K562 (cell line): Measurements from ENCODE around the gene TENM3. TPM values are rescaled to one million over a fixed set of nuclear protein-coding genes. Genes with fewer than 3 reads are reported as not detected.

ENCODE experiments used
- ATAC-seq: fragments of 200-7000 bp; cut with Tn5 transposase; 3 replicates; pipeline ENCODE4 v1.9.1; 2020; ENCODE audit warnings: moderate library complexity
- BruUV-seq: library from RNA; stranded (reverse); fragments of 400-500 nt; replicated peaks from 2 replicates; lab custom pipeline; 2021; lab: Mats Ljungman, UMichigan
- CTCF ChIA-PET: fragments of 300-600 bp; formaldehyde crosslinking; extraction: SDS; loops from one replicate; lab custom pipeline; 2021; ENCODE audit warnings: low intra/inter-chr PET ratio; lab: Yijun Ruan, JAX
- POLR2A ChIA-PET: fragments of 300-600, 350-650 bp; sonication (Branson Sonifier 250); formaldehyde crosslinking; extraction: SDS; loops from one replicate; lab custom pipeline; 2021; ENCODE audit warnings: antibody characterized with exemption, inconsistent platforms; lab: Yijun Ruan, JAX
- DNase-seq, 4 experiments: peaks; one replicate each; pipeline versions ENCODE4 v3.0.0 to v3.0.0-alpha.2; 2011 to 2018; ENCODE audit warnings: low spot score in 3 of 4, mixed read lengths in 3 of 4; ENCODE audit errors: extremely low read depth in 1 of 4
- FAIRE-seq: peaks from 2 replicates; lab custom pipeline; 2011; peaks lifted over from hg19 to GRCh38; lab: Jason Lieb, UNC
- H2AFZ ChIP-seq: 2 replicates; pipeline ENCODE4 v1.6.0; 2011; ENCODE audit warnings: low read depth, low read length, control low read depth, inconsistent platforms
- H3K27ac ChIP-seq: fragments of 200-600 bp; 3 replicates; pipeline ENCODE4 v1.8.0; 2011; ENCODE audit warnings: low read depth, mild to moderate bottlenecking, control low read depth, inconsistent platforms, low read length, moderate library complexity, mixed read lengths; ENCODE audit errors: extremely low read depth
- H3K27me3 ChIP-seq, 2 experiments: fragments of 300-600 bp in 1 of 2; 2 replicates in 1 of 2; 3 replicates in 1 of 2; pipeline versions ENCODE4 v1.6.0 to v1.8.0; 2011; ENCODE audit warnings: inconsistent platforms in 2 of 2, low read length in 2 of 2, mild to moderate bottlenecking in 1 of 2, mixed read lengths in 1 of 2, moderate library complexity in 1 of 2; ENCODE audit not compliant: control insufficient read depth in 2 of 2, insufficient read depth in 2 of 2
- H3K36me3 ChIP-seq: fragments of 300-600 bp; 3 replicates; pipeline ENCODE4 v1.8.0; 2011; ENCODE audit warnings: mild to moderate bottlenecking, low read length, inconsistent platforms; ENCODE audit not compliant: control insufficient read depth, insufficient read depth
- H3K4me1 ChIP-seq, 2 experiments: fragments of 200-600 bp in 1 of 2; replicated peaks in 1 of 2; 2 replicates in 1 of 2; 3 replicates in 1 of 2; pipeline versions ENCODE4 v1.5.1 to v1.8.0; 2011; ENCODE audit warnings: inconsistent platforms in 2 of 2, low read length in 2 of 2, mild to moderate bottlenecking in 1 of 2, mixed read lengths in 1 of 2, moderate library complexity in 1 of 2; ENCODE audit not compliant: control insufficient read depth in 2 of 2, insufficient read depth in 2 of 2
- H3K4me2 ChIP-seq: 2 replicates; pipeline ENCODE4 v1.6.1; 2011; ENCODE audit warnings: low read length, control low read depth, inconsistent platforms, mixed read lengths; ENCODE audit not compliant: insufficient read depth
- H3K4me3 ChIP-seq: fragments of 200-600 bp; sonication (generic), shearing (Covaris generic); 2 replicates; pipeline ENCODE4 v1.5.1; 2016; ENCODE audit warnings: control low read depth, inconsistent platforms
- H3K79me2 ChIP-seq: fragments of 200-600 bp; 3 replicates; pipeline ENCODE4 v1.8.0; 2011; ENCODE audit warnings: low read length, inconsistent platforms; ENCODE audit not compliant: control insufficient read depth, insufficient read depth
- H3K9ac ChIP-seq, 2 experiments: 2 replicates each; pipeline versions ENCODE4 v1.6.0 to v1.6.1; 2011; ENCODE audit warnings: low read depth in 2 of 2, low read length in 2 of 2, control low read depth in 1 of 2, inconsistent platforms in 1 of 2, mild to moderate bottlenecking in 1 of 2, mixed read lengths in 1 of 2; ENCODE audit not compliant: insufficient read depth in 1 of 2
- H3K9me1 ChIP-seq: one replicate; pipeline ENCODE4 v1.6.0; 2011; ENCODE audit warnings: inconsistent platforms, mild to moderate bottlenecking, low read length, moderate library complexity; ENCODE audit not compliant: control insufficient read depth, insufficient read depth
- H3K9me3 ChIP-seq: replicated peaks from 2 replicates; pipeline ENCODE4 v1.5.1; 2011; ENCODE audit warnings: low read depth, low read length, inconsistent platforms; ENCODE audit not compliant: control insufficient read depth, insufficient read depth
- H4K20me1 ChIP-seq: replicated peaks from 2 replicates; pipeline ENCODE4 v1.6.1; 2011; ENCODE audit warnings: low read length, inconsistent platforms, mixed read lengths; ENCODE audit not compliant: control insufficient read depth, insufficient read depth
- E2F3 ChIP-seq: fragments of 250-450 bp; sonication (Bioruptor Pico); IDR thresholded peaks from 2 replicates; pipeline ENCODE4 v1.4.0; 2020; ENCODE audit warnings: mild to moderate bottlenecking
- ELF2 ChIP-seq: fragments of 250-450 bp; sonication (Bioruptor Pico); IDR thresholded peaks from 2 replicates; pipeline ENCODE4 v1.5.0; 2021; ENCODE audit warnings: mild to moderate bottlenecking
- ESRRB ChIP-seq: fragments of 250-450 bp; sonication (Bioruptor Pico); IDR thresholded peaks from 2 replicates; pipeline ENCODE4 v1.5.0; 2020; ENCODE audit warnings: mild to moderate bottlenecking, moderate library complexity, borderline replicate concordance
- EWSR1 ChIP-seq: fragments of 450-650 bp; IDR thresholded peaks from 2 replicates; pipeline ENCODE4 v1.6.1; 2018; ENCODE audit warnings: borderline replicate concordance, mild to moderate bottlenecking, low read depth, moderate library complexity; ENCODE audit not compliant: partially characterized antibody
- MTA1 ChIP-seq: fragments of 450-650 bp; IDR thresholded peaks from 2 replicates; pipeline ENCODE4 v1.6.1; 2017; ENCODE audit warnings: borderline replicate concordance
- PTBP1 ChIP-seq: fragments of 200-400 bp; formaldehyde crosslinking; IDR thresholded peaks from 2 replicates; pipeline ENCODE4 v1.6.1; 2017; ENCODE audit warnings: low read depth, low read length
- RFX1 ChIP-seq: fragments of 450-650 bp; IDR thresholded peaks from 2 replicates; pipeline ENCODE4 v1.6.1; 2016; ENCODE audit warnings: mild to moderate bottlenecking, moderate library complexity
- SIN3A ChIP-seq, 2 experiments: fragments of 150-350 bp in 1 of 2; IDR thresholded peaks; 2 replicates each; pipeline ENCODE4 v1.6.1; 2011 to 2016; ENCODE audit warnings: borderline replicate concordance in 2 of 2, low read depth in 2 of 2, low read length in 2 of 2, mild to moderate bottlenecking in 2 of 2, moderate library complexity in 2 of 2; ENCODE audit not compliant: control insufficient read depth in 1 of 2
- SMARCB1 ChIP-seq: IDR thresholded peaks from 2 replicates; pipeline ENCODE4 v1.6.1; 2011; ENCODE audit warnings: improper control_type of control experiment, low read depth; ENCODE audit not compliant: insufficient read length
- TAF7 ChIP-seq: fragments of 450-650 bp; IDR thresholded peaks from 2 replicates; pipeline ENCODE4 v1.6.1; 2016; ENCODE audit warnings: missing genetic modification characterization, missing compliant biosample characterization
- WGBS: fragments of 100-300 bp; shearing (Covaris generic); methylation state at CpG from one replicate; pipeline ENCODE4 v1.1.6; 2016; ENCODE audit warnings: low coverage, mixed read lengths; ENCODE audit not compliant: insufficient coverage; ENCODE audit errors: missing lambda C conversion rate; 5-methylcytosine and 5-hydroxymethylcytosine counted together
- in situ Hi-C: fragments of 300-500 bp; cut with MboI; formaldehyde crosslinking; loops from 4 replicates; pipeline ENCODE4 v1.15.0; 2018; ENCODE audit warnings: inconsistent platforms, mixed read lengths
- intact Hi-C: fragments of 100-400 bp; cut with micrococcal nuclease; formaldehyde crosslinking; loops from 2 replicates; pipeline ENCODE4 v1.14.2; 2022
- polyA plus RNA-seq, 8 experiments: library from polyadenylated mRNA; depleted of rRNA in 4 of 8; stranded (reverse) in 5 of 8; unstranded in 3 of 8; fragments of >200 nt; fragmentation: Nextera tagmentation in 2 of 8; fragmentation: Illumina TruSeq in 1 of 8; extraction: Ambion mirVana in 2 of 8; extraction: Trizol in 1 of 8; gene quantifications; 2 replicates each; pipeline versions ENCODE4 v1.2.1 to v1.2.3, GENCODE V29; 2011 to 2014; ENCODE audit warnings: inconsistent platforms in 1 of 8, missing spikeins in 1 of 8
- total RNA-seq, 7 experiments: library from RNA; depleted of rRNA in 6 of 7; stranded (reverse); fragments of >200 nt in 6 of 7; fragmentation: Illumina TruSeq in 2 of 7; extraction: Trizol in 2 of 7; gene quantifications; 2 replicates each; pipeline versions ENCODE4 v1.2.1 to v1.2.3, GENCODE V29; 2011 to 2021; ENCODE audit warnings: low replicate concordance in 1 of 7

The TENM3 gene
- total and polyA plus RNA-seq, 9 of the 15 experiments (the other 6 are each of a cell fraction or from before 2014, with no cell fraction given): 0.01 to 0.02 TPM; not detected in 7

- WGBS: 0% methylated on average over 8 of the region's 10 CpGs
- no peaks in the 10 kb centered on the region for H3K9me1 ChIP-seq
Measured at GRCh38 chr4:182254026-182254780, 11.0 kb downstream of the TENM3 start.

More at GRCh38 chr4:182254026-182254780, 11.0 kb downstream of the TENM3 start:
- TF ChIP-seq TAF7 (tag): no peak
- no peak for TF ChIP-seq SIN3A (IDR thresholded peaks at IDR 0.05; ENCODE audit: borderline replicate concordance in 2 of 2, control insufficient read depth in 1 of 2, low read depth in 2 of 2, low read length in 2 of 2)
- TF ChIP-seq ELF2 (CRISPR knock-in tag): no peak
- no peak for TF ChIP-seq MTA1
- TF ChIP-seq E2F3: no peak
- no peak for TF ChIP-seq PTBP1
- TF ChIP-seq RFX1: no peak
- TF ChIP-seq SMARCB1: no peak
- no peak for TF ChIP-seq ESRRB (CRISPR knock-in tag)
- TF ChIP-seq EWSR1: no peak
- no peak overlapping the region for H3K4me2 ChIP-seq
- ChIA-PET POLR2A (no interaction called here), CTCF (no interaction called here)
- no peak overlapping the region for H2AFZ ChIP-seq
- no peaks in the 10 kb centered on the region for H3K4me1 ChIP-seq
- FAIRE-seq: no peak
- no peak overlapping the region for H3K4me3 ChIP-seq
- intact Hi-C loops (no loop called here), in situ Hi-C loops (no loop called here)
- no TSS peak for BruUV-seq
- no peak overlapping the region for H3K27ac ChIP-seq
- H3K79me2 ChIP-seq: no peaks in the 10 kb centered on the region
- no peaks in the 10 kb centered on the region for H4K20me1 ChIP-seq
- no peak for ATAC-seq
- DNase-seq: no peak
- H3K36me3 ChIP-seq: no peaks in the 10 kb centered on the region
- no peaks in the 10 kb centered on the region for H3K27me3 ChIP-seq
- H3K9ac ChIP-seq: no peak overlapping the region
- no peaks in the 10 kb centered on the region for H3K9me3 ChIP-seq
